NCI-H526 treated with DMSO at 0.1 percent for 48 hours (cell line): ENCODE measurements around the gene DOCK9.

Experiments used
- DNase-seq: peaks from one replicate; lab custom pipeline; 2025; lab: John Stamatoyannopoulos, UW

Gene DOCK9

GRCh38 chr13:98977568-98978265, at the start of gene DOCK9:
DOCK9 (minus strand) TSS chr13:98978064; CDS start chr13:98977909, 155 bp downstream.
- DNase-seq: no peak

- DNase-seq: no peak
Measured at GRCh38 chr13:99027260-99027659, 49.4 kb upstream of the DOCK9 start.

GRCh38 chr13:99022941-99023340, 45.1 kb upstream of the DOCK9 start:
- DNase-seq: peak; percentile 55

GRCh38 chr13:99018418-99019180, 40.7 kb upstream of the DOCK9 start:
- DNase-seq: no peak

GRCh38 chr13:99015606-99016490, 38.0 kb upstream of the DOCK9 start:
- DNase-seq: no peak

- no peak for DNase-seq
Measured at GRCh38 chr13:99014522-99014921, 36.7 kb upstream of the DOCK9 start.

GRCh38 chr13:99013951-99014350, 36.1 kb upstream of the DOCK9 start:
- no peak for DNase-seq

GRCh38 chr13:99012539-99012938, 34.7 kb upstream of the DOCK9 start:
- no peak for DNase-seq

GRCh38 chr13:99009987-99010551, 32.2 kb upstream of the DOCK9 start:
- no peak for DNase-seq

- no peak for DNase-seq
Measured at GRCh38 chr13:99008577-99008976, 30.7 kb upstream of the DOCK9 start.

GRCh38 chr13:99007414-99007986, 29.6 kb upstream of the DOCK9 start:
- DNase-seq: no peak

- DNase-seq: no peak
Measured at GRCh38 chr13:99005609-99006008, 27.7 kb upstream of the DOCK9 start.

- DNase-seq: no peak
Measured at GRCh38 chr13:99004978-99005377, 27.1 kb upstream of the DOCK9 start.

GRCh38 chr13:99003851-99004471, 26.1 kb upstream of the DOCK9 start:
- DNase-seq: no peak

GRCh38 chr13:99003186-99003585, 25.3 kb upstream of the DOCK9 start:
- DNase-seq: no peak

- DNase-seq: no peak
Measured at GRCh38 chr13:99002172-99002710, 24.4 kb upstream of the DOCK9 start.

- no peak for DNase-seq
Measured at GRCh38 chr13:99000137-99000536, 22.3 kb upstream of the DOCK9 start.

GRCh38 chr13:98999639-98999952, 21.7 kb upstream of the DOCK9 start:
- no peak for DNase-seq

GRCh38 chr13:98998831-98999638, 21.2 kb upstream of the DOCK9 start:
- DNase-seq: no peak
